ENCODE results near the gene ASB16.

DNA sequence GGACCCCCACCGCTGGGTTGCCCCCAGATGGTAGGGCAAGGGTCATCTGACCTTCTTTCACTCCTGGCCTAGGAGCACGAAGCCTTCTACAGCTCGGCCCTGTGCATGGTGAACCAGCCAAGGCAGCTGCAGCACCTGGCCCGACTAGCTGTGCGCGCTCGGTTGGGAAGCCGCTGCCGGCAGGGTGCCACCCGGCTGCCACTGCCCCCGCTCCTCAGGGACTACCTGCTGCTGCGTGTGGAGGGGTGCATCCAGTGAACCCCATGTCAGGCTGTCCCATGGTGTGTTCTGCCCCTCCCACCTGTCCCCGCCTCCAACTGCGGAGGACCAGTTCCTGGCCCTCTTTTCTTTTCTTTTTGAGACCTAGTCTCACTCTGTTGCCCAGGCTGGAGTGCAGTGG is 7.6 kb downstream of the ASB16 start:
- TF ChIP-seq, protein P1, sequence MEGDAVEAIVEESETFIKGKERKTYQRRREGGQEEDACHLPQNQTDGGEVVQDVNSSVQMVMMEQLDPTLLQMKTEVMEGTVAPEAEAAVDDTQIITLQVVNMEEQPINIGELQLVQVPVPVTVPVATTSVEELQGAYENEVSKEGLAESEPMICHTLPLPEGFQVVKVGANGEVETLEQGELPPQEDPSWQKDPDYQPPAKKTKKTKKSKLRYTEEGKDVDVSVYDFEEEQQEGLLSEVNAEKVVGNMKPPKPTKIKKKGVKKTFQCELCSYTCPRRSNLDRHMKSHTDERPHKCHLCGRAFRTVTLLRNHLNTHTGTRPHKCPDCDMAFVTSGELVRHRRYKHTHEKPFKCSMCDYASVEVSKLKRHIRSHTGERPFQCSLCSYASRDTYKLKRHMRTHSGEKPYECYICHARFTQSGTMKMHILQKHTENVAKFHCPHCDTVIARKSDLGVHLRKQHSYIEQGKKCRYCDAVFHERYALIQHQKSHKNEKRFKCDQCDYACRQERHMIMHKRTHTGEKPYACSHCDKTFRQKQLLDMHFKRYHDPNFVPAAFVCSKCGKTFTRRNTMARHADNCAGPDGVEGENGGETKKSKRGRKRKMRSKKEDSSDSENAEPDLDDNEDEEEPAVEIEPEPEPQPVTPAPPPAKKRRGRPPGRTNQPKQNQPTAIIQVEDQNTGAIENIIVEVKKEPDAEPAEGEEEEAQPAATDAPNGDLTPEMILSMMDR (IDR thresholded peaks at IDR 0.05) = no peak
- TF ChIP-seq POLR2A (IDR thresholded peaks at IDR 0.05) = no peak
